Upper lobe of left lung (tissue), 6 donors: ENCODE results near the gene NFKB1. TPM values are rescaled to one million over a fixed set of nuclear protein-coding genes. Genes with fewer than 3 reads are reported as not detected.

Source experiments
- ATAC-seq, 2 donors: fragments of 200-7000 bp; cut with Tn5 transposase; one replicate each; pipeline ENCODE4 v1.9.1; 2022; ENCODE audit warnings: mild to moderate bottlenecking in 2 of 2, moderate library complexity in 2 of 2; ENCODE audit not compliant: low FRiP score in 2 of 2
- DNase-seq, 2 donors: peaks; one replicate each; pipeline ENCODE4 v3.0.0-alpha.2; 2019 to 2020
- H3K27ac ChIP-seq, 4 donors: fragments of 200-600 bp; sonication (generic); one replicate each; pipeline ENCODE4 v1.5.1; 2016 to 2019
- H3K27me3 ChIP-seq, 4 donors: fragments of 200-600 bp; sonication (generic); one replicate each; pipeline ENCODE4 v1.5.1; 2017 to 2019
- H3K36me3 ChIP-seq, 4 donors: fragments of 200-600 bp; sonication (generic); one replicate each; pipeline ENCODE4 v1.5.1; 2016 to 2019
- H3K4me1 ChIP-seq, 4 donors: fragments of 200-600 bp; sonication (generic); one replicate each; pipeline ENCODE4 v1.5.1; 2018 to 2019
- H3K4me3 ChIP-seq, 4 donors: fragments of 200-600 bp; sonication (generic); one replicate each; pipeline ENCODE4 v1.5.1; 2017 to 2019; ENCODE audit warnings: mild to moderate bottlenecking in 2 of 4, moderate library complexity in 1 of 4
- H3K9me3 ChIP-seq, 4 donors: fragments of 200-600 bp; sonication (generic); one replicate each; pipeline ENCODE4 v1.5.1; 2018 to 2019
- EP300 ChIP-seq, 4 donors: sonication (generic); formaldehyde crosslinking; IDR thresholded peaks; one replicate each; pipeline ENCODE4 v1.5.1; 2017; ENCODE audit warnings: antibody characterized with exemption in 4 of 4, control low read depth in 2 of 4
- POLR2A ChIP-seq, 4 donors: fragments of 450-650 bp; IDR thresholded peaks; one replicate each; pipeline ENCODE4 v1.5.1; 2016 to 2017; ENCODE audit warnings: antibody characterized with exemption in 4 of 4, mild to moderate bottlenecking in 2 of 4
- POLR2AphosphoS5 ChIP-seq, 2 donors: sonication (generic); formaldehyde crosslinking; IDR thresholded peaks; one replicate each; pipeline ENCODE4 v1.5.1; 2017; ENCODE audit warnings: antibody characterized with exemption in 2 of 2
- WGBS, 2 donors: methylation state at CpG; one replicate each; pipeline ENCODE4 v1.1.5; 2017 to 2018; 5-methylcytosine and 5-hydroxymethylcytosine counted together
- total RNA-seq, 6 donors: library from RNA; depleted of rRNA in 4 of 6; stranded (reverse); fragments of >200 nt in 4 of 6; gene quantifications; one replicate each; pipeline versions ENCODE4 v1.1.0 to v1.2.1, GENCODE V29; 2016 to 2021
- TF ChIP-seq, protein P1 (sequence below), 6 experiments: fragments of 450-650 bp in 4 of 6; fragments of 200-600 bp in 2 of 6; sonication (generic) in 2 of 6; IDR thresholded peaks; one replicate each; pipeline ENCODE4 v1.5.1; 2016 to 2019; ENCODE audit warnings: antibody characterized with exemption in 6 of 6
- donor health status: DM: no; HTN: no; CAD: no; lungs with moderate emphysema.
- donor health status: DM: no; HTN: yes; CAD: no; lungs with severe emphysema.

NFKB1 gene
- total RNA-seq, 6 donors from 2014 or later: 15.8 to 69.1 (median 39.1) TPM

DNA sequence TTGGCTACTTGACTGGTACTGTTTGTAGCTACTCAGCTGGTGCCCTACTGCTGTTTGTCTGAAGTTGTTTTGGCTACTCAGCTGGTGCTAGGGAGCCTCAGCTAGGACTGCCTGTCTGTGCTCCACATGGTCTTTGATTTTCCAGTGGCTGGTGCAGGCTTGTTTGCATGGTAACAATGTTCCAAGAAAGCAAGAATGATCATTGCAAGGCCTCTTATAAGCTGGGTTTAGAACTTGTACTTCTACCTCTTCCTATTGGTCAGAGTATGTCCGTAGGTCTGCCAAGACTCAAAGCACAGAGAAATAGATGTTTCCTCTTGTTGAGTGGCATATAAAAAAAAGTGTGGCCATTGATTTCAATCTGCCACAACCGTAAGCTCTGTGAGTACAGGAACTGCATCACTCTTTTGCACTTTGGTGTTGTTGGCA, 17.6 kb downstream of the NFKB1 start:
- 59 to 65% methylated on average over 2 of the region's 2 CpGs for WGBS, 2 donors
- Histone ChIP-seq H3K36me3 (no peaks in the 10 kb centered on the region), H3K9me3 (no peaks in the 10 kb centered on the region), H3K27me3 (no peaks in the 10 kb centered on the region), H3K4me1 (peaks cover 10 to 48% (median 22%) of the 10 kb centered on the region in 4 donors), H3K27ac (no peak overlapping the region), H3K4me3 (no peak overlapping the region)
- TF ChIP-seq POLR2AphosphoS5 (IDR thresholded peaks at IDR 0.05) (no peak), EP300 (IDR thresholded peaks at IDR 0.05) (no peak), POLR2A (IDR thresholded peaks at IDR 0.05) (no peak)
- TF ChIP-seq, protein P1, sequence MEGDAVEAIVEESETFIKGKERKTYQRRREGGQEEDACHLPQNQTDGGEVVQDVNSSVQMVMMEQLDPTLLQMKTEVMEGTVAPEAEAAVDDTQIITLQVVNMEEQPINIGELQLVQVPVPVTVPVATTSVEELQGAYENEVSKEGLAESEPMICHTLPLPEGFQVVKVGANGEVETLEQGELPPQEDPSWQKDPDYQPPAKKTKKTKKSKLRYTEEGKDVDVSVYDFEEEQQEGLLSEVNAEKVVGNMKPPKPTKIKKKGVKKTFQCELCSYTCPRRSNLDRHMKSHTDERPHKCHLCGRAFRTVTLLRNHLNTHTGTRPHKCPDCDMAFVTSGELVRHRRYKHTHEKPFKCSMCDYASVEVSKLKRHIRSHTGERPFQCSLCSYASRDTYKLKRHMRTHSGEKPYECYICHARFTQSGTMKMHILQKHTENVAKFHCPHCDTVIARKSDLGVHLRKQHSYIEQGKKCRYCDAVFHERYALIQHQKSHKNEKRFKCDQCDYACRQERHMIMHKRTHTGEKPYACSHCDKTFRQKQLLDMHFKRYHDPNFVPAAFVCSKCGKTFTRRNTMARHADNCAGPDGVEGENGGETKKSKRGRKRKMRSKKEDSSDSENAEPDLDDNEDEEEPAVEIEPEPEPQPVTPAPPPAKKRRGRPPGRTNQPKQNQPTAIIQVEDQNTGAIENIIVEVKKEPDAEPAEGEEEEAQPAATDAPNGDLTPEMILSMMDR (IDR thresholded peaks at IDR 0.05): no peak
- ATAC-seq (no peak), DNase-seq (no peak)

DNA sequence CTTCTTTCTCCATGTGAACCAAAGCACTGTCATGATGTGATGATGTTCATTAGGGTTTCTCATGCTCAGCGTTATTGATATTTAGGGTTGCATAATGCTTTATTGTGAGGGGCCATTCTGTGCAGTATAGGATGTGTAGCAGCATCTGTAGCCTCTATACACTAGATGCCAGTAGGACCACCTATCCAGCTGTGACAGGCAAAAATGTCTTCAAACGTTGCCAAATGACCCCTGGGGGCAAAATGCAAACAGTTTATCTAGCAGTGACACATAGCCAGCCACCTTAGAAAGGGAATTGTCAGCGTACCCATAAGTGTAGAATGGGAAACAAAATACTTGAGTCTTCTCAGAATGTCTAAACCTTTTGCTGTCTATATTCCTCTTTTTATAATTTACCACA, 18.8 kb downstream of the NFKB1 start:
- 76 to 78% methylated on average over 3 of the region's 3 CpGs for WGBS, 2 donors
- no peak for DNase-seq
- Histone ChIP-seq H3K36me3 (no peaks in the 10 kb centered on the region), H3K4me1 (peaks cover 15 to 56% (median 25%) of the 10 kb centered on the region in 4 donors), H3K27me3 (no peaks in the 10 kb centered on the region), H3K9me3 (no peaks in the 10 kb centered on the region), H3K4me3 (no peak overlapping the region), H3K27ac (no peak overlapping the region)
- ATAC-seq: no peak
- TF ChIP-seq POLR2A (IDR thresholded peaks at IDR 0.05): no peak
- no peak for TF ChIP-seq POLR2AphosphoS5 (IDR thresholded peaks at IDR 0.05)
- TF ChIP-seq, protein P1 (IDR thresholded peaks at IDR 0.05): no peak
- TF ChIP-seq EP300 (IDR thresholded peaks at IDR 0.05): no peak

DNA sequence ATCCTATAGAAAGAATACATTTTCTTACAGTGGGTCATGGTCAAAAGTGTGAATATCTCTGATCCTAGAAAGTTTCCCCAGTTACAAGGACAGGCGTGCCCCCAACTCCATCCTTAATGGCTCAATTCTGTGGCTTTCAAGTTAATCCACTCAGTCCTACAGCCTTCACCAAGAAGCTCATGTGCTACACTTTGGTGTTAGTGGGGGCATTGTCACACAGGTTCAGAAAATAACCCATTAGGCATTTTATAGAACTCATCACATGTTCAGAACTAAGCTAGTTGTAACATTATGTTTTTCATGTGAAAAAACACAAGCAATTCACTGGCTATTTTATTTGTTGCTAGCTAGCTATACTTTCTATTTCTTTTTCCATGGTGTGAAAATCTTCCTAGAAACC, 20.4 kb downstream of the NFKB1 start:
- no peak overlapping the region for H3K27ac ChIP-seq
- H3K36me3 ChIP-seq: no peaks in the 10 kb centered on the region
- no peaks in the 10 kb centered on the region for H3K27me3 ChIP-seq
- no peak for DNase-seq
- ATAC-seq: no peak
- H3K9me3 ChIP-seq: no peaks in the 10 kb centered on the region
- TF ChIP-seq, protein P1 (IDR thresholded peaks at IDR 0.05): no peak
- TF ChIP-seq POLR2AphosphoS5 (IDR thresholded peaks at IDR 0.05): no peak
- TF ChIP-seq POLR2A (IDR thresholded peaks at IDR 0.05): no peak
- no peak for TF ChIP-seq EP300 (IDR thresholded peaks at IDR 0.05)
- H3K4me1 ChIP-seq: peaks cover 17 to 57% (median 29%) of the 10 kb centered on the region in 4 donors
- no peak overlapping the region for H3K4me3 ChIP-seq
- 93 to 97% methylated on average over 1 of the region's 1 CpG for WGBS, 2 donors

DNA sequence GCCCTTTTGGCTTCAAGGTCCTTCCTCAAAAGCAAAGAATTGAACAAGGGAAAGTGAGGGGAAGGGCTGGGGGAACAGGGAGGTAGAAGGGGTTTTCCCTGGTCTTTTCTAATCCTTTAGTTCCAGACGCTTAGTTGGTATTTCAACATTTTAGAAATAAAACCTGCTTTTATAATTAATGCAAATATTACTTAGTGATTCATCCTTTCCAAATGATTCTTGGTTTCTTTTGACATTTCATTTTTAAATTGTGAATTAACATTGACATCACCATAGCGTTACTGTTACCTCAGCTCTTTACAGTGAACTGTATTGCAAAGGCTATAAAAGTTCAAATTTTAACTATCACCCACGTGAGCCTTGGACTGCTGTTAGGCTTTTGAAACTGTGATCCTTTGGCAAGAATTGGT, 20.9 kb downstream of the NFKB1 start:
- no peaks in the 10 kb centered on the region for H3K27me3 ChIP-seq
- H3K4me3 ChIP-seq: no peak overlapping the region
- DNase-seq (no peak), ATAC-seq (no peak)
- WGBS, 2 donors: 52 to 66% methylated on average over 3 of the region's 3 CpGs
- H3K4me1 ChIP-seq: peaks cover 18 to 57% (median 27%) of the 10 kb centered on the region in 4 donors
- H3K9me3 ChIP-seq: no peaks in the 10 kb centered on the region
- no peaks in the 10 kb centered on the region for H3K36me3 ChIP-seq
- TF ChIP-seq, protein P1 (IDR thresholded peaks at IDR 0.05): no peak
- no peak for TF ChIP-seq EP300 (IDR thresholded peaks at IDR 0.05)
- no peak overlapping the region for H3K27ac ChIP-seq

DNA sequence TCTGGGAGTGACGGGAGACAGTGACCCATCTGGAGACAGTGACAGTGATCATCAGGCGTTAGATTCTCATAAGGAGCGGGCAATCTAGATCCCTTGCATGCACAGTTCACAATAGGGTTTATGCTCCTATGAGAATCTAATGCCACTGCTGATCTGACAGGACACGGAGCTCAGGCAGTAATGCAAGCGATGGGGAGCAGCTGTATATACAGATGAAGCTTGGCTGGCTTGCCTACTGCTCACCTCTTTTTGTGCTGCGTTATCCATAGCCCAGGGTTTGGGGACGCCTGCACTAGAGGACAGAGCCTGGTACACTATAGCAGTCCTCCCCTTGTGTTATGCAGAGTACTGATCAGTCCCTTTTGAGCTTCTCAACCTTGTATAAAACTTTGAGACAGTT, 23.5 kb downstream of the NFKB1 start:
- Histone ChIP-seq H3K9me3 (no peaks in the 10 kb centered on the region), H3K27ac (no peak overlapping the region), H3K4me3 (no peak overlapping the region), H3K27me3 (no peaks in the 10 kb centered on the region), H3K4me1 (peaks cover 16 to 58% (median 28%) of the 10 kb centered on the region in 4 donors), H3K36me3 (no peaks in the 10 kb centered on the region)
- peak in 1 of 2 donors; percentile 11 for ATAC-seq
- TF ChIP-seq POLR2A (IDR thresholded peaks at IDR 0.05) (no peak), EP300 (IDR thresholded peaks at IDR 0.05) (no peak), POLR2AphosphoS5 (IDR thresholded peaks at IDR 0.05) (no peak)
- TF ChIP-seq, protein P1 (IDR thresholded peaks at IDR 0.05): no peak
- WGBS, 2 donors: 95 to 96% methylated on average over 4 to 7 of the region's 7 CpGs
- DNase-seq: no peak
